ENCODE results near the gene SLC16A14.

The SLC16A14 gene

GRCh38 chr2:230011617-230012016, 57.1 kb downstream of the SLC16A14 start:
- peaks cover 4% of the 10 kb centered on the region for H3K36me3 ChIP-seq (ENCODE audit: insufficient read depth, insufficient read length, low read length)

DNA sequence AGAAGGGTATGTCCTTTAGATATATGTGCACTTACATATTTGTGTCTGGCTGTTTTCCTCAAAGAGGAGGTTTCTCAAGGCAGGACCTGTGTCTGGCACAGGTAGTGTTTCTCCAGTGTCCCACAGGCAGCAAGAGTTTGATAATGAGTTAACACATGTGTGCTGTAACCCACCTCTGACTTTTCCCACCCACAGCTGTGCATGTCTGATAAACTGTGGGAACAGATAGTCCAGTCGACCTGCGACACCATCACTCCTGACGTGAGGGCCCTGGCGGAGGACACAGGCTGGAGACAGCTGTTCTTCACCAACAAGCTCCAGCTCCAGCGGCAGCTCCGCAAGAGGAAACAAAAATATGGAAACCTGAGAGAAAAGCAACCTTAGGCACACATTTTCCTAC, 58.2 kb downstream of the SLC16A14 start:
- no peak for TF ChIP-seq YY1 (IDR thresholded peaks at IDR 0.05; ENCODE audit: insufficient read depth, insufficient read length)
- TF ChIP-seq ZNF274 (IDR thresholded peaks at IDR 0.05; ENCODE audit: low read depth, low read length): no peak
- no peak for TF ChIP-seq SUZ12 (IDR thresholded peaks at IDR 0.05; ENCODE audit: extremely low read depth, insufficient read depth, insufficient read length)
- H3K9ac ChIP-seq (ENCODE audit: insufficient read length, low read depth): no peak overlapping the region
- DNase-seq (ENCODE audit: low read depth, low spot score): no peak
- peaks cover 11% of the 10 kb centered on the region for H3K36me3 ChIP-seq (ENCODE audit: insufficient read depth, insufficient read length, low read length)
- H3K9me3 ChIP-seq (ENCODE audit: insufficient read depth, low read length): no peaks in the 10 kb centered on the region
- H3K27me3 ChIP-seq (ENCODE audit: insufficient read depth, insufficient read length): no peaks in the 10 kb centered on the region
- H3K4me1 ChIP-seq (ENCODE audit: insufficient read depth, insufficient read length): no peaks in the 10 kb centered on the region
- no peak overlapping the region for H3K4me3 ChIP-seq (ENCODE audit: insufficient read length, low read depth)

More at GRCh38 chr2:230011617-230012016, 57.1 kb downstream of the SLC16A14 start:
- H3K27me3 ChIP-seq (ENCODE audit: insufficient read depth, insufficient read length): no peaks in the 10 kb centered on the region
- H3K4me1 ChIP-seq (ENCODE audit: insufficient read depth, insufficient read length): no peaks in the 10 kb centered on the region
- no peak for TF ChIP-seq SUZ12 (IDR thresholded peaks at IDR 0.05; ENCODE audit: extremely low read depth, insufficient read depth, insufficient read length)
- TF ChIP-seq ZNF274 (IDR thresholded peaks at IDR 0.05; ENCODE audit: low read depth, low read length): no peak
- no peak for TF ChIP-seq YY1 (IDR thresholded peaks at IDR 0.05; ENCODE audit: insufficient read depth, insufficient read length)
- H3K4me3 ChIP-seq (ENCODE audit: insufficient read length, low read depth): no peak overlapping the region
- no peaks in the 10 kb centered on the region for H3K9me3 ChIP-seq (ENCODE audit: insufficient read depth, low read length)
- DNase-seq (ENCODE audit: low read depth, low spot score): no peak
- H3K9ac ChIP-seq (ENCODE audit: insufficient read length, low read depth): no peak overlapping the region

GRCh38 chr2:230008708-230009066, 60.0 kb downstream of the SLC16A14 start:
- Histone ChIP-seq H3K9me3 (ENCODE audit: insufficient read depth, low read length) (no peaks in the 10 kb centered on the region), H3K4me1 (ENCODE audit: insufficient read depth, insufficient read length) (no peaks in the 10 kb centered on the region), H3K4me3 (ENCODE audit: insufficient read length, low read depth) (no peak overlapping the region), H3K9ac (ENCODE audit: insufficient read length, low read depth) (no peak overlapping the region), H3K36me3 (ENCODE audit: insufficient read depth, insufficient read length, low read length) (peaks cover 13% of the 10 kb centered on the region), H3K27me3 (ENCODE audit: insufficient read depth, insufficient read length) (no peaks in the 10 kb centered on the region)
- no peak for DNase-seq (ENCODE audit: low read depth, low spot score)
- TF ChIP-seq YY1 (IDR thresholded peaks at IDR 0.05; ENCODE audit: insufficient read depth, insufficient read length): no peak
- TF ChIP-seq ZNF274 (IDR thresholded peaks at IDR 0.05; ENCODE audit: low read depth, low read length): no peak
- no peak for TF ChIP-seq SUZ12 (IDR thresholded peaks at IDR 0.05; ENCODE audit: extremely low read depth, insufficient read depth, insufficient read length)

DNA sequence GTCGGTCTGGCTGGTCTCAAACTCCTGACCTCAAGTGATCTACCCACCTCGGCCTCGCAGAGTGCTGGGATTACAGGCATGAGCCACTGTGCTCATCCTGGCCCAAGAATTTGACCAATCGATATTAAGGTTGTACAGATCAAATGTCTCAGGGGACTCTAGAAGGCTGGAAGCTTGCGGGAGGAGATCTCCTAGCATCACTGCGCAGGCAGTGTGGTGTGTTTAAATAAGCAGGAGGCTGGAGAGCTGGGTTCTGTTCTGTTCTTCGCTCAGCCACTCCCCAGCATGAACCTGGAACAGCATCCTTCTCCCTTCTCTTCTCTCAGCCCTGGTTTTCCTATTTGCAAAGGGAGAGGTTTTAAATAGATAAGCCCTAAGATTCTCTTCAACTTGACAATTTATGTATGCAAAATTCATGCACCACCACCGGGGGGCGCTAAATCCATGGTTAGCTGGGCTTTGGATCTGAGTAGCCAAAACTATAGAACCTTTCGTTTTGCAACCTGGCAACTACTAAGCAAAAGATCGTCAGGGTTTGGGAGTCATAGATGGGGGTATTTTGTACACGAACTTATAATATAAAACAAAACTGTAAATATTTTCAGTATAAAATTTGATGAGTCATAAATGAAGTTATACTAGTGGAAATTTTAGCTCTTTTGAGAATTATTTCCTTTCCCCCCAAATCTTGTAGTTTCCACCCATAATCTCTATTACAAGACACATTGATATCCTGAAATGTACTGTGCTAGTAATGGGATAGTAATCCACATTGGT, 60.6 kb downstream of the SLC16A14 start:
- H3K4me3 ChIP-seq (ENCODE audit: insufficient read length, low read depth): no peak overlapping the region
- H3K27me3 ChIP-seq (ENCODE audit: insufficient read depth, insufficient read length): no peaks in the 10 kb centered on the region
- TF ChIP-seq SUZ12 (IDR thresholded peaks at IDR 0.05; ENCODE audit: extremely low read depth, insufficient read depth, insufficient read length): no peak
- TF ChIP-seq YY1 (IDR thresholded peaks at IDR 0.05; ENCODE audit: insufficient read depth, insufficient read length): no peak
- no peak for TF ChIP-seq ZNF274 (IDR thresholded peaks at IDR 0.05; ENCODE audit: low read depth, low read length)
- no peaks in the 10 kb centered on the region for H3K4me1 ChIP-seq (ENCODE audit: insufficient read depth, insufficient read length)
- no peaks in the 10 kb centered on the region for H3K9me3 ChIP-seq (ENCODE audit: insufficient read depth, low read length)
- DNase-seq (ENCODE audit: low read depth, low spot score): peak; percentile 64
- H3K36me3 ChIP-seq (ENCODE audit: insufficient read depth, insufficient read length, low read length): peaks cover 16% of the 10 kb centered on the region
- no peak overlapping the region for H3K9ac ChIP-seq (ENCODE audit: insufficient read length, low read depth)

GRCh38 chr2:230000118-230000841, 68.4 kb downstream of the SLC16A14 start:
- DNase-seq (ENCODE audit: low read depth, low spot score): no peak
- Histone ChIP-seq H3K4me3 (ENCODE audit: insufficient read length, low read depth) (no peak overlapping the region), H3K9ac (ENCODE audit: insufficient read length, low read depth) (no peak overlapping the region), H3K4me1 (ENCODE audit: insufficient read depth, insufficient read length) (no peaks in the 10 kb centered on the region), H3K9me3 (ENCODE audit: insufficient read depth, low read length) (no peaks in the 10 kb centered on the region), H3K36me3 (ENCODE audit: insufficient read depth, insufficient read length, low read length) (peaks cover 12% of the 10 kb centered on the region), H3K27me3 (ENCODE audit: insufficient read depth, insufficient read length) (no peaks in the 10 kb centered on the region)
- TF ChIP-seq SUZ12 (IDR thresholded peaks at IDR 0.05; ENCODE audit: extremely low read depth, insufficient read depth, insufficient read length): no peak
- no peak for TF ChIP-seq YY1 (IDR thresholded peaks at IDR 0.05; ENCODE audit: insufficient read depth, insufficient read length)
- no peak for TF ChIP-seq ZNF274 (IDR thresholded peaks at IDR 0.05; ENCODE audit: low read depth, low read length)

DNA sequence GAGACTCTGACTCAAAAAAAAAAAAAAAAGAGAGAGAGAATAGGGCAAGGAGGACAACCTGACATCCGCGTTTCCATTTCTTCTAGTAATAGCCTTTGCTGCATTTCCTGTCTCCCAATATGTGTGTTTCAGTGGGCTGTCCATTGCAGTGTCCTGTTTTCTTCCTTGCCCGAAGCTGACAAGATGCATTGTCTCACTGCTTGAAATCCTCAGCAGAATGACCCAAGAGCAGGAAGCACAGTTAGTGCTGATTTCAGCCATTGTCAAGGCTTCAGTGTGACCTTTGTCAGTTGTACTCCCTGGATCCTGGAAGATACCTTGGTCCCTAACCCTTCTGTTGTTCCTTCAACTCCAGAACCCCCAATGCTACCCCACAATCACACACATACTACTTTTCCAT, 71.2 kb downstream of the SLC16A14 start:
- H3K4me3 ChIP-seq (ENCODE audit: insufficient read length, low read depth): no peak overlapping the region
- no peaks in the 10 kb centered on the region for H3K4me1 ChIP-seq (ENCODE audit: insufficient read depth, insufficient read length)
- DNase-seq (ENCODE audit: low read depth, low spot score): no peak
- H3K9ac ChIP-seq (ENCODE audit: insufficient read length, low read depth): no peak overlapping the region
- H3K27me3 ChIP-seq (ENCODE audit: insufficient read depth, insufficient read length): no peaks in the 10 kb centered on the region
- TF ChIP-seq ZNF274 (IDR thresholded peaks at IDR 0.05; ENCODE audit: low read depth, low read length) (no peak), YY1 (IDR thresholded peaks at IDR 0.05; ENCODE audit: insufficient read depth, insufficient read length) (no peak), SUZ12 (IDR thresholded peaks at IDR 0.05; ENCODE audit: extremely low read depth, insufficient read depth, insufficient read length) (no peak)
- H3K36me3 ChIP-seq (ENCODE audit: insufficient read depth, insufficient read length, low read length): peaks cover 11% of the 10 kb centered on the region
- H3K9me3 ChIP-seq (ENCODE audit: insufficient read depth, low read length): no peaks in the 10 kb centered on the region

DNA sequence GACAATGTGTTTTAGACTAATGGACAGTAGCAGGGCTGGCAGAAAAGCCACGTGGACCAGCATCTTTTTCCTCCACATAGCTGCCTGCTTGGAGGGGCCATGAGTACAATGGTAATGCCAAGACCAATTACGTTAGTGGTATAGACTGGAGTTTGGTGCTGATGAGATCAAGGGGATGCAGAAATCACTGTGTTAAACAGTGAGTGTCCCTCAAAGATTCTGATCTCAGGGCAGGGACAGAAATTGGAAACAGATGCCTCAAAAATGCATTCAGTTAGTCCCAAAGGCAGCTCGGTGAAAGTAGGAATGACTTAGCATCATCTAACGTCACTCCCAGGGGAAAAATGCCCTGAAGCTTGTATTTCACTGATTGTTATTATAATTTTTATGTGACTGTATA, 72.4 kb downstream of the SLC16A14 start:
- DNase-seq (ENCODE audit: low read depth, low spot score): no peak
- H3K4me3 ChIP-seq (ENCODE audit: insufficient read length, low read depth): no peak overlapping the region
- TF ChIP-seq ZNF274 (IDR thresholded peaks at IDR 0.05; ENCODE audit: low read depth, low read length): no peak
- no peak for TF ChIP-seq SUZ12 (IDR thresholded peaks at IDR 0.05; ENCODE audit: extremely low read depth, insufficient read depth, insufficient read length)
- no peak for TF ChIP-seq YY1 (IDR thresholded peaks at IDR 0.05; ENCODE audit: insufficient read depth, insufficient read length)
- peaks cover 10% of the 10 kb centered on the region for H3K36me3 ChIP-seq (ENCODE audit: insufficient read depth, insufficient read length, low read length)
- H3K9me3 ChIP-seq (ENCODE audit: insufficient read depth, low read length): no peaks in the 10 kb centered on the region
- H3K27me3 ChIP-seq (ENCODE audit: insufficient read depth, insufficient read length): no peaks in the 10 kb centered on the region
- H3K4me1 ChIP-seq (ENCODE audit: insufficient read depth, insufficient read length): no peaks in the 10 kb centered on the region
- no peak overlapping the region for H3K9ac ChIP-seq (ENCODE audit: insufficient read length, low read depth)

All from NT2/D1 (cell line).